ENCODE data around the gene HNRNPH1. TPM values are rescaled to one million over a fixed set of nuclear protein-coding genes. Genes with fewer than 3 reads are reported as not detected.
"Not testable (repeated sequence)": the region's sequence is repeated elsewhere in the genome, so short reads cannot be mapped to it uniquely, and the experiment has no call there.

HNRNPH1 gene
- total and polyA plus RNA-seq, 4 donors, result 102 to 583 (median 348) TPM

GRCh38 chr5:179668391-179668790, 44.9 kb upstream of the HNRNPH1 start:
- no peak for TF ChIP-seq HNF4A (conservative IDR thresholded peaks at IDR 0.05)
- no peak for TF ChIP-seq SP1 (IDR thresholded peaks at IDR 0.05)
- TF ChIP-seq GABPA (IDR thresholded peaks at IDR 0.05 in 1 of 2, conservative IDR thresholded peaks at IDR 0.05 in 1 of 2), result no peak
- TF ChIP-seq FOXA1 (IDR thresholded peaks at IDR 0.05), result no peak
- TF ChIP-seq MAX (IDR thresholded peaks at IDR 0.05), result no peak
- peak; percentile 62 to 85 for TF ChIP-seq RAD21 (IDR thresholded peaks at IDR 0.05)
- peak; percentile 62 for TF ChIP-seq CTCF (IDR thresholded peaks at IDR 0.05; ENCODE audit: low read depth, low read length, missing input control)
- no peak for TF ChIP-seq ATF3 (IDR thresholded peaks at IDR 0.05)
- no peak for TF ChIP-seq EGR1 (IDR thresholded peaks at IDR 0.05; ENCODE audit: low read depth in 2 of 2)
- TF ChIP-seq FOXA2 (IDR thresholded peaks at IDR 0.05), result no peak
- no peaks in the 10 kb centered on the region for H3K27me3 ChIP-seq (ENCODE audit: control insufficient read depth in 4 of 4, insufficient read depth in 4 of 4, low read length in 3 of 4)
- H3K36me3 ChIP-seq (ENCODE audit: control insufficient read depth in 4 of 4, insufficient read depth in 3 of 4, low read depth in 1 of 4, low read length in 3 of 4), result peaks cover 0 to 2% (median under 1%) of the 10 kb centered on the region in 4 donors
- no peak overlapping the region for H3K9ac ChIP-seq (ENCODE audit: low read depth in 1 of 2, low read length in 2 of 2)
- H3K9me3 ChIP-seq (ENCODE audit: control insufficient read depth in 4 of 4, low read length in 3 of 4), result no peaks in the 10 kb centered on the region
- peak; percentile 53 for DNase-seq (ENCODE audit: low spot score)
- WGBS, result 63% methylated on average over 7 of the region's 7 CpGs
- no peaks in the 10 kb centered on the region for H3K4me1 ChIP-seq (ENCODE audit: control insufficient read depth in 4 of 4, insufficient read depth in 4 of 4, low read length in 3 of 4)
- no peak overlapping the region for H3K27ac ChIP-seq (ENCODE audit: low read depth in 1 of 2, low read length in 2 of 2)
- no peak overlapping the region for H3K4me3 ChIP-seq (ENCODE audit: low read depth in 1 of 3, low read length in 3 of 3)

- not testable (repeated sequence) for H3K4me3 ChIP-seq (ENCODE audit: low read depth in 1 of 3, low read length in 3 of 3); DNase-seq (ENCODE audit: low spot score); H3K27me3 ChIP-seq (ENCODE audit: control insufficient read depth in 4 of 4, insufficient read depth in 4 of 4, low read length in 3 of 4); H3K36me3 ChIP-seq (ENCODE audit: control insufficient read depth in 4 of 4, insufficient read depth in 3 of 4, low read depth in 1 of 4, low read length in 3 of 4); H3K27ac ChIP-seq (ENCODE audit: low read depth in 1 of 2, low read length in 2 of 2); H3K4me1 ChIP-seq (ENCODE audit: control insufficient read depth in 4 of 4, insufficient read depth in 4 of 4, low read length in 3 of 4); H3K9ac ChIP-seq (ENCODE audit: low read depth in 1 of 2, low read length in 2 of 2); H3K9me3 ChIP-seq (ENCODE audit: control insufficient read depth in 4 of 4, low read length in 3 of 4)
- 94% methylated on average over 6 of the region's 6 CpGs for WGBS
Measured at GRCh38 chr5:179661647-179662046, 38.2 kb upstream of the HNRNPH1 start.

GRCh38 chr5:179658179-179658856, 34.8 kb upstream of the HNRNPH1 start:
- H3K27ac ChIP-seq (ENCODE audit: low read depth in 1 of 2, low read length in 2 of 2); H3K9me3 ChIP-seq (ENCODE audit: control insufficient read depth in 4 of 4, low read length in 3 of 4); H3K27me3 ChIP-seq (ENCODE audit: control insufficient read depth in 4 of 4, insufficient read depth in 4 of 4, low read length in 3 of 4); H3K36me3 ChIP-seq (ENCODE audit: control insufficient read depth in 4 of 4, insufficient read depth in 3 of 4, low read depth in 1 of 4, low read length in 3 of 4); H3K4me1 ChIP-seq (ENCODE audit: control insufficient read depth in 4 of 4, insufficient read depth in 4 of 4, low read length in 3 of 4); DNase-seq (ENCODE audit: low spot score): not testable (repeated sequence)
- Histone ChIP-seq H3K9ac (ENCODE audit: low read depth in 1 of 2, low read length in 2 of 2) (peak overlapping the region in 1 of 2 donors; percentile 27), H3K4me3 (ENCODE audit: low read depth in 1 of 3, low read length in 3 of 3) (peak overlapping the region; percentile 41 to 53 (median 45))
- WGBS, result 12% methylated on average over 10 of the region's 29 CpGs

- H3K4me3 ChIP-seq (ENCODE audit: low read depth in 1 of 3, low read length in 3 of 3); H3K27me3 ChIP-seq (ENCODE audit: control insufficient read depth in 4 of 4, insufficient read depth in 4 of 4, low read length in 3 of 4); H3K9me3 ChIP-seq (ENCODE audit: control insufficient read depth in 4 of 4, low read length in 3 of 4); H3K36me3 ChIP-seq (ENCODE audit: control insufficient read depth in 4 of 4, insufficient read depth in 3 of 4, low read depth in 1 of 4, low read length in 3 of 4); H3K9ac ChIP-seq (ENCODE audit: low read depth in 1 of 2, low read length in 2 of 2); H3K4me1 ChIP-seq (ENCODE audit: control insufficient read depth in 4 of 4, insufficient read depth in 4 of 4, low read length in 3 of 4); H3K27ac ChIP-seq (ENCODE audit: low read depth in 1 of 2, low read length in 2 of 2); DNase-seq (ENCODE audit: low spot score): not testable (repeated sequence)
- WGBS, result 18% methylated on average over 11 of the region's 50 CpGs
Measured at GRCh38 chr5:179657302-179658178, 34.1 kb upstream of the HNRNPH1 start.

- not testable (repeated sequence) for DNase-seq (ENCODE audit: low spot score); H3K4me3 ChIP-seq (ENCODE audit: low read depth in 1 of 3, low read length in 3 of 3); H3K9me3 ChIP-seq (ENCODE audit: control insufficient read depth in 4 of 4, low read length in 3 of 4); H3K27ac ChIP-seq (ENCODE audit: low read depth in 1 of 2, low read length in 2 of 2); H3K27me3 ChIP-seq (ENCODE audit: control insufficient read depth in 4 of 4, insufficient read depth in 4 of 4, low read length in 3 of 4); H3K9ac ChIP-seq (ENCODE audit: low read depth in 1 of 2, low read length in 2 of 2); H3K36me3 ChIP-seq (ENCODE audit: control insufficient read depth in 4 of 4, insufficient read depth in 3 of 4, low read depth in 1 of 4, low read length in 3 of 4); H3K4me1 ChIP-seq (ENCODE audit: control insufficient read depth in 4 of 4, insufficient read depth in 4 of 4, low read length in 3 of 4)
- 75% methylated on average over 2 of the region's 2 CpGs for WGBS
Measured at GRCh38 chr5:179653135-179653534, 29.7 kb upstream of the HNRNPH1 start.

- H3K4me3 ChIP-seq (ENCODE audit: low read depth in 1 of 3, low read length in 3 of 3); H3K9me3 ChIP-seq (ENCODE audit: control insufficient read depth in 4 of 4, low read length in 3 of 4); H3K27me3 ChIP-seq (ENCODE audit: control insufficient read depth in 4 of 4, insufficient read depth in 4 of 4, low read length in 3 of 4); H3K27ac ChIP-seq (ENCODE audit: low read depth in 1 of 2, low read length in 2 of 2); H3K36me3 ChIP-seq (ENCODE audit: control insufficient read depth in 4 of 4, insufficient read depth in 3 of 4, low read depth in 1 of 4, low read length in 3 of 4); DNase-seq (ENCODE audit: low spot score); H3K4me1 ChIP-seq (ENCODE audit: control insufficient read depth in 4 of 4, insufficient read depth in 4 of 4, low read length in 3 of 4); H3K9ac ChIP-seq (ENCODE audit: low read depth in 1 of 2, low read length in 2 of 2): not testable (repeated sequence)
- WGBS, result 96% methylated on average over 23 of the region's 26 CpGs
Measured at GRCh38 chr5:179650245-179650644, 26.8 kb upstream of the HNRNPH1 start.

All from liver (tissue), 9 donors.